HG03460 (cell line): ENCODE results near the gene EBF4.

Source experiments
- ATAC-seq: cut with Tn5 transposase; IDR thresholded peaks from one replicate; pipeline ENCODE4 v1.9.1; 2021; ENCODE audit not compliant: unreplicated experiment

EBF4 gene

GRCh38 chr20:2741463-2741862 is 48.9 kb downstream of the EBF4 start:
- ATAC-seq: no peak

GRCh38 chr20:2741881-2742280 is 49.3 kb downstream of the EBF4 start:
- no peak for ATAC-seq

GRCh38 chr20:2742431-2742830 is 49.9 kb downstream of the EBF4 start:
- ATAC-seq: no peak

DNA sequence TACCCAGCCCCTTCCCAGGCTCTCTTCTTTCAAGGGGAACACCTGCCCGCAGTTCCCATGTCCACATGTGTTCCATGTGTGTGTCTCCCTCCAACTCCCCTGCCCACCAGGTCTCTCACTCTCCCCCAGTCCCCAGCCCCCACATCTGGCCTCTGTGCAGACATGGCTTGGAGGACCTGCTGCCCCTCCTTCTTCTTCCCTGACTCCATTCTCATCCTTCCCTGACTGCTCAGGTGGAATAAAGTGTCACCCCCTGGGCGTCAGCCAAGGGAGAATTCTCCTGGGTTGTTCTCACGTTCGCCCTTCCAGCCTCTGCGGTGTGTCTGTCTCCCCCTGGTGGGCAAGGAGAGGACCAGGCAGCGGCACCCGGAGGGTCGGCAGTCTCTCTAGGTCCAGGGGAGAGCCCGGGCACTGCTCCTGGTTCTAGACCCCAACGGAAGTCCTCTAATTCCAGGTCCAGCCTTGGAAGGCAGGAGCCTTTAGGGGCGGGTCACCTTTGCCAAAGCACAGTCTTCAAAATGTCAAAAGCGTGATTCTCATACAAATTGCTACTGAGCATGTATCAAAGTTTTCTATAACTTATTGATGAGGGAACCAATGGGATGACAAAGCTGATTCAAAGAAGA is 50.5 kb downstream of the EBF4 start:
- ATAC-seq: no peak

DNA sequence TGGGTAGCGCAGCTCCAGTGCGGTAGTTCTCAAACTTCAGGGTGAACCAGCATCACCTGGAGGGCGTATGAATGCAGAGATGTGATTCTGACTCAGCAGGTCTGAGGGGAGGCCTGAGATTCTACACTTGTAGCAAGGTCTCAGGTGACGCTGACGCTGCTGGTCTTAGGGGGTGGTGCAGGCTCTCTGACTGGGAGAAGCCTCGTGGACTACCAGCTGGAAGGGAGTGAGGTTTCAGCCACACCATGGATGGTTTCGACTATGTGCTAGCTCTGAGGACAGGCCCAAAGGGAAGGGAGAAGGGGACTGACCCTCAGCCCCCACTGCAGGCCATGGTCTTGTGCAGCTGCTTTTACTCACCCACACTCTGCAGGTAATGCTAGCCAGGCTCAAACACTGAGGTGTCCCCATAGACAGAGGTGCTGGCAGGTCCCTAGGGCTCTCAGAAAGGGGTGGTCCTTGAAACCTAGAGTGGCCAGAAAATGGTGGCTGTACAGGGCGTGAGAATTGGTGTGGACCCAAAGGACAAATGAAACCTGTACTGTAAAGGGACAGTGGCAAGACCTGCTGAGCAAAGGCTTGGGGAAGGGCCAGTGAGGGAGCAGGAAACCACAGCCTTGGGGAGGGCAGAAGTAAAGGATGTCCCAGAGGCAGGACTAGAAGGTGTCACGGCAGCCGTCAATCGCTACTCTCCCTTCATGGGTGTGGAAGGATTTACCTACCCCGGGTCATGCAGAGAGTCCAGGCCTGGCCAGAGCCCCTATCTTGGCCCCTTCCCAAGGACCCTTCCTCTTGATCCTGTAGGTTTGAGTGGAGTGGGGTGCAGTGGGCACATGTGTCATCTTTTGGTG is 52.7 kb downstream of the EBF4 start:
- no peak for ATAC-seq

GRCh38 chr20:2745936-2746635 is 53.5 kb downstream of the EBF4 start:
- ATAC-seq: no peak

GRCh38 chr20:2746636-2747265 is 54.2 kb downstream of the EBF4 start:
- ATAC-seq: no peak

DNA sequence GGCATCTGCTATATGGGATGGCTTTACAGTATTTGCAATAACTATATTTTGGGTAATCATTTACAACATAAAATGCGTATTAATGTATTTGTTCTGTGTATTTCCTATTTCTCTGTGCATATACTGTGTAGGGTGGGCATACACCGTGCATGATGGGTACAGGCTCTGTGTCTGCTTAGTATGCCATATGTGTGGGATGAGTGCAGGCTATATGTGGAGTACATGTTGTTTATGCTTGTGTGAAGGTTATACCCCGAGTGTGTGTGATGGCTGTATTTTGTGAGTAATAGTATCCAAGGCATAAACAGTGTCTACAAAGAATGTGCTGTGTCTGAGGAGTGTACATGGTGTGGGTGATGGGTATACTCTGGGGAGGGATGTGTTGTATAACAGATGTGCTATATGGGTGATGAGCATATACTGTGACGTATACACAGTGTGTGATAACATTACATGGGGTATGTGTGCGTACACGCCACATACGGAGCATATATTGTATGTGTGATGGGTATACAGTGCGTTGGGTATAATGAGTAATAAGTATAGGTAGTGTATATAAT is 55.2 kb downstream of the EBF4 start:
- no peak for ATAC-seq

DNA sequence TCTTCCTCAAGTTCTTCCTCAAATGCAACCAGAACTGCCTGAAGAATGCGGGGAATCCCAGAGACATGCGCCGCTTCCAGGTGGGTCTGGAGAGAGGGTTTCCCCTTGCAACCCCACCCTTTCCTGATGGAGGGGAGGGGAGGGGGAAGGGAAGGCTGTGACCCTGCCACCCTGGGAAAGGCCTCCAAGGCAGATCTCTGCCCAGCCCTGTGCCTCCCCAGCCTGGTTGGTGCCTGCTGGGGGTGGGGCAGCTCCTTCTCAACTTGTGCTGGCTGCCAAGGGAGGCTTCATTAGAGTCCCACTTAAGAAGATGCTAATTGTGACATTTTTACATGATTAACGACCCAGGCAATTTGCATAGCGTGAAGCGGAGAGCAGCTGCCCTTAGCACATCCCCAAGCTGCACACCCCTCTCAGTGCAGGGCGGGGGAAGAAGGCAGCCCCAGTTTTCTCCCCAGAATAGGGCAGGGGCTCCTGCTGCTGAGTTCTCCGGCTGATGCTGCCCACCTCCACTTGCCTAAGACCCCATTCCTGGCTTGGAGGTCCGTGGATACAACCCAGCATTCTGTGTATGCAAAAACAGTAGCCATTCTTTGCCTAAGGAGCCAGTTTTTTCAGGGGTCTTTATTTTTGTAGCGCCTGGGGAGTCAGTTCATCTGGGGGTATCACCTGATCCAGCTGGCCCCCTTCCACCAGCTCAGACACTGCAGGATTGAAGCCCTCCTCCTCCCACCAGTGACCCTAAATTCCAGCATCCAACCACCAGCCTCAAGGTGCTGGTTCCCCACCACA is 56.2 kb downstream of the EBF4 start:
- no peak for ATAC-seq

DNA sequence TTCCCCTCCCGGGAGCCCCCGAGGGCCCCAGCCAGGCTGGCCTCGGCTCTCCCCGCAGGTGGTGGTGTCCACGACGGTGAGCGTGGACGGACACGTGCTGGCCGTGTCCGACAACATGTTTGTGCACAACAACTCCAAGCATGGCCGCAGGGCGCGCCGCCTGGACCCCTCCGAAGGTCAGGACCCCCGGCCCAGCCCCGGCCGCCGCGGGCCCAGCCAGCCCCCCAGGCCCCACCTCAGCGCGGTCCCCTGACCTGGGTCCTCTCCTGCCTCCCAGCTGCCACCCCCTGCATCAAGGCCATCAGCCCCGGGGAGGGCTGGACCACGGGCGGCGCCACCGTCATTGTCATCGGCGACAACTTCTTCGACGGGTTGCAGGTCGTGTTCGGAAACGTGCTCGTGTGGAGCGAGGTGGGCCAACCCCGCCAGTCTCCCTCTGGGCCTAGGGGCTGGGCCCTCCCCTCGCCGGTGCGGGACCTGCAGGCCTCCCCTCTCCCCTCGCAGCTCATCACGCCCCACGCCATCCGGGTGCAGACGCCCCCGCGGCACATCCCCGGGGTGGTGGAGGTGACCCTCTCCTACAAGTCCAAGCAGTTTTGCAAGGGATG is 56.9 kb downstream of the EBF4 start:
- ATAC-seq: no peak

GRCh38 chr20:2749951-2750490 is 57.4 kb downstream of the EBF4 start:
- ATAC-seq: no peak

- no peak for ATAC-seq
Measured at GRCh38 chr20:2750491-2751251, 58.1 kb downstream of the EBF4 start.

GRCh38 chr20:2751347-2751877 is 58.8 kb downstream of the EBF4 start:
- no peak for ATAC-seq

GRCh38 chr20:2751878-2752566 is 59.4 kb downstream of the EBF4 start:
- ATAC-seq: no peak

DNA sequence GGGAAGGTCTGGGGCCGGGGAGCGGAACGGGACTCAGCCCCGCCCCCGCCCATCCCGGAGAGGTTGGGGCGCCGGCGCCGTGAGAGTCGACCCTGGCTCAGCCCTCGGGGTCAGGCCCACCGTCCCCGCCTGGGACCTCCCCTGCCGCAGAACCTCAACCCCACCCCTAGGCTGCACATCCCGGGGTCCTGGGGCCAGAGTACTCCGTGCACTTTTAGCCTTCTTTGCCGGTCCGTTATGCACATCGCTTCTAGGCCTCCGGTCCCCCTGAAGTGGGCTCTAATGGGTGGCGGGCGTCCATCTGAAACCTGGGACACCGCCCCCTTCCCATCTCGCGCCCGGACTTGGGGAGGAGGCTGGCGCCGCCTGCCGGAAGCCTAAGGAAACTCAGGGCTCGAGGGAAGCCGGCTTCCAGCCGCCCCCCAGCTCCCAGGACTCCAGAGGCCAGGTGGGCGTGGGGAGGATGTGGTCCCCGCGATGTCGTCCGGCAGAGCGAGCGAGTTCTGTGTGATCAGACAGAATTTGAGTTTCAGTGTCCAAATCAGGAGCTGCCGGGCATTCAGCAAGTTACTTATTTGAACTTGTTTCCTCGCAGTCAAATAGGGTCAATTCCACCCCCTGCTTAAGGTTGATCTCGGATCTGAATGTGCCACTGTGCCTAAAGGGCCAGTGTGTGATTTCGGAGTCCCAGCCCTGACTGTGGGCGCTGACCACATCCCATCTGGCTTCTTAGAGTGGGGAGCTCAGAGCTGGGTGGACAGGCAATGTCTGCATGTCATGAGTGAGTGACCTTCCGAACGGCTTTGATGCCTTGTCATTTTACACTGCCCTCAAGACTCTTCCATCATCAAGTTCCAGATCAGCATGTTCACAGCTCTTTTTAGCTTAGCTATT is 60.2 kb downstream of the EBF4 start:
- no peak for ATAC-seq

DNA sequence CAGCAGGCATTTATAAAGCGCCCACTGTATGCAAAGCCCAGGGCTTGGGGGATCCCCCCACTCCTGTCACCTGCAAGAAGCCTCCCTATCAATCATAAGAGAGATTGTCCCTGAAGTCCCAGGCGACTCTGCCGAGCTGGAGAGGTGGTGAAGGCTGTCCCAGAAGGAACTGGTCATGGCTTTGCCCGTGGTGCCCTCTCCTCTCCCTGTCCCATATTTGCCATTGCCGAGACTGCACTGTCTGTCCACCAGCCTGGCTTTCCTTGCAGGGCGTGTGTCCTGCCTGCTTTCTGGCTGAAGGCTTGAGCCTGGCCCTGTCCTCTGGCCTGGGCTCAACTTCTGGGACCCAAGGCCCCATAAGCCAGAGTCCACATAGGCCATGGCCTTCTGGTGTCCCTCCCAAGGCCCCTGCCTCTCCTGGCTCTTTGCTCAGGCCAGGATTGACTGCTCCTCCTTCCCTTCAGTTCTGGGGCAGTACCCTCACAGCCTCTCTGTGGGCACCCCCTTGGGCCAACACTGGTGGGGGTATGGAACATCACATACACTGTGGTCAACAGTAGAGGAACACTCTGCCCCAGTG is 61.0 kb downstream of the EBF4 start:
- no peak for ATAC-seq

DNA sequence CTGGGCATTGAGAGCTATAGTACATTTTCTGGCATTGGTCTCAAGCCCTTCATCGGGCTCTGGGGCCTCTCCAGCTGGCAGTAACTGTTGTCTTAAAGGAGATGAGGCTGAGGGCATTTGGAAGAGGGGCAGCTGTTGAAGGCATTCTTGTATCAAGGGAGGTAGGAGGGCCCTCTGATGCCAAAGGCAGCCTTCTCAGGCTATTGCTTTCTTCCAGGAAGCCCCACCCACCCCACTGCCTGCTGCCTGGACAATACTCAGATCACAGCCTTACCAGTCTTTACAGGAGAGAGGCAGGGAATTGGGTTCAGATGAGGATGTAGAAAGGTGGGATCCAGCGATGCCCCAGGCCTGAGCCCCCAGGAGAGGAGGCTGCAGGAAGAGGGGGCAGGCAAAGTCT is 61.8 kb downstream of the EBF4 start:
- no peak for ATAC-seq
